ENCODE data around the gene PDE1C.

The PDE1C gene

DNA sequence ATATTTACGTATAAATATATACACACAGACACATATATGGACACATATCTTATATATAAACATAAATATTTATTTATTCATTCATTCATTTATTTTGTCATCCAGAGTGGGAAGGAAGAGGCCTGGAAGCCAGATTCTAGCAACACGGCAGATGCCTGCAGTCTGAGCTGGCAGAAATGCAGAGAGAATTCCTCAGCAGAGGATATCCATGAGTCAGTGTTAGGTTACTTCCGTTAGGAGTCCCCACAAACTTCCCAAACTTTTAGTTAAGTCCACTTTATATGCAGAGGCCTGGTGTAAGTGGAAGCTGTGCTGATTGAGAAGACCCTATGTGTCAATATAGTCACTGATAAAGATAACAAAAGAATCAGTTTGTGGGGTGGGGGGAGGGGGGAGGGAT is 293.6 kb downstream of the PDE1C start:
- DNase-seq (ENCODE audit: low read depth, low spot score) = no peak

DNA sequence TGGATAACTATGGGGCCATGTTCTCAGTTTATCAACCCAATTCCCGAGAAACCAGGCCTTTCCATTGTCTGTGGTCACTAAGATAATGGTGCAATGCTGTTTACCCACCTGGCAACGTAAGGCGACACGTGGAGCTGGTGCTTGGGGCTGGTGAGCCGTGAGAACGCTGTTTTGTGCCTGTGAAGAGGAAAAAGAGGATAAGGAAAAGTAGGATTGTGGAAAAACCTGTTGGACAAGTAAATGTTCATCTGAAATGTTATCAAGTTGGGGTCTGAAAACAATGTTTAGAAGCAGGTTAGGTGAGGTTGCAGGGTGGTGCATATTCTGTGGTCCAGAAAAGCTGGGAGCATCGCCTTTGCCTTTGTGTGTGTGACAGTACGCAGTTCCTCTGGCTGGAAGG is 294.7 kb downstream of the PDE1C start:
- DNase-seq (ENCODE audit: low read depth, low spot score) = no peak

DNA sequence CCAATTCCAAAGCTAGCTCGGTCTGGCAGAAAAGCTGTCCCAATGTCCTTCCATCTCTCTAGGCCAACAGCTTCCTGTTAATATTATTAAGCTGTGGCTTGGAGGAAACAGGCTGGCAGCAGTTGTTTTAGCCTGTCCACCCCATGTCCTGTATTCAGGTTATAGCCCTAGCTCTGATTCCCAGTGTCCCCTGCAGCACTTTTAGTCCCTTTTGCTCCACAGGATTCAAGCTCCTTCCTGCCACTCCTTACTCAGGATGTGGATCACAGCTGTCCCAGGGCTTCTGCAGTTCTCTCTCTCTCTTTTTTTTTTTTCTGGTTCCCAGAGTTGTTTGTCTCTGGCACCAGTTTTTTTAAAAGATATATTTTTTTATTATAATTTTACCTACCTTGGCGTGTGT is 298.0 kb downstream of the PDE1C start:
- DNase-seq (ENCODE audit: low read depth, low spot score) = no peak

DNA sequence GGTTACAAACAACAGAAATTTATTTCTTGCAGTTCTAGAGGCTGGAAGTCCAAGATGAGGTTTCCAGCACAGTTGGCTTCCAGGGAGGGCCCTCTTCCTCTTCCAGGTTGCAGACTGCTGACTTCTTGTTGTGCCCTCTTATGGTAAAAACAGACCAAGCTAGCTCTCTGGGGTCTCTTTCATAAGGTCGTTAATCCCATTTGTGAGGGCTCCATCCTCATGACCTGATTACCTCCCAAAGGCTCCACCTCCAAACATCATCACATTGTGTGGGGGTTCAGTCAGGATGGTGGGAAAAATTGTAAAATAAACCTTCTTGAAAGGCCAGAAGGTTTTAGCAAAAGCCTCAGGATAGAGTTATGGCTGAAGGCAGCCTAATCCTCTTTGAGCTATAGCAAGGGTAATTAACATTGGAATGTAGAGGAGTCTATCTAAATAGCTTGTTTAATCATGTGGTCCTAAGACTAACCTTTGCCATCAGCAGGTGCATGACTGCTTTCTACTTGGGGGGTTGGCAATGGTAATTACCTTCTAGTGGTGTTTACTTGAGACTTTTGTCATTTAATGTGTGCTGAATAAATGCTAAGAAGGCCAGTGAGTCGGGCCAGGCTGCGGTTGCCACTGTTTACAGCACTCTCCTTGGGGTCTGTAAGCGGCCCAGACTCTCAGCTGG is 302.4 kb downstream of the PDE1C start:
- DNase-seq (ENCODE audit: low read depth, low spot score) = no peak

DNA sequence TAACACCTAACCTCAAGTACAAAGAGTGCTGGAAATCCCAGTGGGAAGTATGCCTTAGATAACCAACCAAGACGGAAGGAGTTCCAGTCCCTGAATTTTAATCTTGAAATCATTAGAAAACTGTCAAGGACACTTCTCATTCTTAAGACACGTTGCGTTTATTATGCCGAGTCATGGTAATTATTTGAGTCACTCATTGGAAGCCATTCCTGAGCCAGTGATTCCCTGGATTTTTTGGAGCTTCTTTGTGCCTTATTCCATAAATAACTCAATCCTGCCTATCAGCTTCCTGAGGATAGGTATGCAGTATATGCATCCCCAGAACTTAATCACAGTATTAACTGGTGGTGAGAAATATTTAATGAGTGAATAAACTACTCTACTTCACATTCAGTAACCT is 305.7 kb downstream of the PDE1C start:
- DNase-seq (ENCODE audit: low read depth, low spot score) = no peak

DNA sequence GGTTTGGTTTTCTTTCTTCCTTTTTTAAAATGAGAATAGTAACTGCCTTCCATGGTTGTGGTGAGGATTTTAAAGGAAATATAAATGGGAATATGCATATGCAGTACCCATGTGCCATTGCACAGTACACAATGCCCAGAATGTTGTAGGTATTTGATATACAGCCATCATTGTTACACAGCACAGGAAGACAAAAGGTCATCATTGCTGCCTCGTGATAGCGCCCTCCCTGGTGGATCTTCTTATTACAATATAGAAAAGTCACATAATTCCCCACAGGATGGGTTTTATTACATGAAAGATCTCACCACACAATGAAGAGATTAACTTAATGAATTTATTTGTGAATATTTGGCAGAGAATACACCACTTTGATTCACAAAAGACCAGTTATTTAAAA is 306.7 kb downstream of the PDE1C start:
- DNase-seq (ENCODE audit: low read depth, low spot score) = no peak

DNA sequence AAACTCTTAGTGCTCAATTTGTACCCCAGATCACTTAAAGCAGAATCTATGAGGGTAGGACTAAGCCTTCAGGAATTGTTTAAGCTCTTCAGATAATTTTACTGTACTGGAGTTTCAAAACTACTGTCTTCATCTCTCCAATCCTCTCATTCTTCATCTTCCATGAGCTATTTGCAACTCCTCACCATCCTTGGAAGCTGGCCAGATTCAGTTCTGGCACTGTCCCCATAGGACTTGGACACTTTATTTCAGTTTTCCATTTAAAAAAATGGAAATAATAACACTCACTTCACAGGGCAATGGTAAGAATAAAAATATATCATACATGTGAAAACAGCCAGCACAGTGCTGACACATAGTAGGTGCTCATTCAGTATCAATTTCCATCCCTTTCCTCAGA is 308.6 kb downstream of the PDE1C start:
- DNase-seq (ENCODE audit: low read depth, low spot score) = no peak

DNA sequence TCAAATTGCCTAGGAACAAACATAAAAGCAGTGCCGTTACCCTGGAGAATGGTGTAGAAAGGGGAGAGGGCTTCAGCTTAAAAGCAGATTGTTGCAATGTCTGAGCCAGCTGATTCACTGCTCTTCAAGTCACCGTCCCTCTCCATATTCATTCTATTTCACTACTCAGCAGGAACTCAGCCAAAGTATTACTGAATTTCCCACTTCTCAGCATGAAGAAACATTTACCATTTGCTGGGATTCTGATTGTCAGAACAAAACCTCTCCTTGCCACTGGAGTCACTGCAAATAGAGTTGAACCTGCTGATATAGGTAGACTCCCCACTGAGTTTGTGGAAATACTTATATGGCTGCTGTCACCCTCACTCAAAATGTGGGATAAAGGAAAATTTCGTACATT is 311.5 kb downstream of the PDE1C start:
- DNase-seq (ENCODE audit: low read depth, low spot score) = no peak

DNA sequence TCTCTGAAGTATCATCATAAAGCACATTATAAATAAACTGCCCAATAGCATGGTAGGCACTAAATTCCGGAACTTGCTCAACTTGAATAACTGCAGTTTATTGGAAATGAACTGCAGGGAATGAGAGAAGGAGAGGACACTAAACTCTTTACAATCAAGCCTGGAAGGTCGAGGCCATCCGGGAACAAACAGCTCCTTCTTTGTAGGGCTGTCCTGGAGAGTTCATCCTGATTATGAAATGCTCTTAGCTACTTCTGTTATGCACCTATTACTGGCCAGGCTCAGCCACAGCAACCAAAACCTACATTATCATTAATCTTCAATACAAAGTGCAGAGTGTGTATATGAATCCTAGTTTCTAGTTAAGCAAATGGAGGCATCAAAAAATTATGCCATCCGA is 318.5 kb downstream of the PDE1C start:
- DNase-seq (ENCODE audit: low read depth, low spot score) = no peak

DNA sequence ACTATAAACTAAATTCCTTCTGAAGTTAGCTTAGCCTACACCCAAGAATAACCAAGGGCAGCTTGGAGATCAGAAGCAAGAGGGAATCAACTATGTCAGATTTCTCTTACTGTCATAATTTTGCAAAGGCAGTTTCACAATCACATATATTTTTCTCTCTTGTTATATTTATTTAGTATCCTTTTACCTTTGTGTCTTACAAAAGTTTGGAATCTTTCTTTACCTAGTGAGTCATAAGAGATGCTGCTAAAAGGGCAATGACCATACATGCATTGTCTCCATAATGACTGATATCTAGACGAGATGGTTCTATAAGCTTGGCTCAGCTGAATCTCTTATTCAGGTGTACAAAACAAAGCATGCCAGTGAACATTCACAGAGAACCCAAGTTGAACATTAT is 322.1 kb downstream of the PDE1C start:
- no peak for DNase-seq (ENCODE audit: low read depth, low spot score)

DNA sequence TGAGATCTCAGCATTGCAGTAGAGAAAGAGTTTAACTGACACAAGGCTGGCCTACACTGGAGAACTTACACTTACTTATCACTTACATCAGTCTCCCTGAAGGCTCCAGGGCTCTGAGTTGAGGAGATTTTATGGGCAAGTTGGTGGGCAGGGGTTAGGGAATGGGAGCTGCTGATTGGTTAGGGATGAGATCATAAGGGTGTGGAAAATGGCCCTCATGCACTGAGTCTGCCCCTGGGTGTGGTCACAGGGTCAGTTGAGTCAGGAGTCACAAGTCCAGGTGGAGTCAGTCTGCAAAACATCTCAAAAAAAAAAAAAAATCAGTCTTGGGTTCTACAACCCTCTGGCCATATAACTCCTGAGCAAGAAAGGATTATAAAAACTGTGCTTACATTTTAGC is 322.7 kb downstream of the PDE1C start:
- DNase-seq (ENCODE audit: low read depth, low spot score) = no peak

DNA sequence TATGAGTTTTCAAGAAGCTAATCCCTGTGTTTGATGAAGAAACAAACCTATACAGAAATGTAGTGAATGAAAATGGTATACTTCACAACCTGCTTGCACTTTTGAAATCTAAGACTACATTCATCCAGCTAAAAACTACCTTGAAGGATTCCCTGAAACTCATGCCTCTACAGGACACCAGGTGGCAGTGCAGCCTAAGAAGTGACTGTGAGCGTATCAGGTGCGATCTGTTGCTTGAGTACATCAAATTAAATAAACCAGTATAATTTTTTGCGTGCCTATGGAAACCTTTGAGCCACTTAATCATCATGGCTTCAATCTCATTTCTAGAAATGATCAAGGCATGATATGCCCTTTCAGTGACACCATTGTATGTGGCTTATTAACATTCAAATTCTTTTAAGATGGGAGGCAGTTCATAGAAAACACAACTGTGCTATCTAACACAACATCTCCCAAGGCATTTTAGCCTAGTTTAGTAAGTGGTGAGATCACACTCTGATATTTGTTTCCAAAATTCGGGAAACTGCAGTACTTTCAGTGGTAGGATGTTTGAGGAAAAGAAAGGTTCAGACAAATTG is 325.8 kb downstream of the PDE1C start:
- peak; percentile 4 for DNase-seq (ENCODE audit: low read depth, low spot score)

DNA sequence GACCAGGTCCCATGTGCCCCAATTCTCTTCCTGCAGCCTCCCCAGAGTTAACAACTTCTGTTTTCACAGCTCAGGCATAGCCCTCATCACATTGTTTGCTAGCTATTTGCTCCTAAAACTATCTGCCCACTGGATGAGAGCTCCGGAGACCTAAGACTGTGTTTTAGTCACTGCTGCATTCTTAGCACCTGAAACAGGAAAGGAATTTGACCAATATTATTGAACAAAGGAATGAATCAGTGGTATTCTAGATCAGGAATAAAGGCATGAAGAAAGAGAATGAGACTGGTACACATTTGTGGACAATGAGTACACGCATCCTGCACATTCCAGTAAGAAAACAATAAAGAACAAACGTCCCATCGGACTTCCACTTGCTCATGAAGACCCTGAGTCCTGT is 328.4 kb downstream of the PDE1C start:
- no peak for DNase-seq (ENCODE audit: low read depth, low spot score)

DNA sequence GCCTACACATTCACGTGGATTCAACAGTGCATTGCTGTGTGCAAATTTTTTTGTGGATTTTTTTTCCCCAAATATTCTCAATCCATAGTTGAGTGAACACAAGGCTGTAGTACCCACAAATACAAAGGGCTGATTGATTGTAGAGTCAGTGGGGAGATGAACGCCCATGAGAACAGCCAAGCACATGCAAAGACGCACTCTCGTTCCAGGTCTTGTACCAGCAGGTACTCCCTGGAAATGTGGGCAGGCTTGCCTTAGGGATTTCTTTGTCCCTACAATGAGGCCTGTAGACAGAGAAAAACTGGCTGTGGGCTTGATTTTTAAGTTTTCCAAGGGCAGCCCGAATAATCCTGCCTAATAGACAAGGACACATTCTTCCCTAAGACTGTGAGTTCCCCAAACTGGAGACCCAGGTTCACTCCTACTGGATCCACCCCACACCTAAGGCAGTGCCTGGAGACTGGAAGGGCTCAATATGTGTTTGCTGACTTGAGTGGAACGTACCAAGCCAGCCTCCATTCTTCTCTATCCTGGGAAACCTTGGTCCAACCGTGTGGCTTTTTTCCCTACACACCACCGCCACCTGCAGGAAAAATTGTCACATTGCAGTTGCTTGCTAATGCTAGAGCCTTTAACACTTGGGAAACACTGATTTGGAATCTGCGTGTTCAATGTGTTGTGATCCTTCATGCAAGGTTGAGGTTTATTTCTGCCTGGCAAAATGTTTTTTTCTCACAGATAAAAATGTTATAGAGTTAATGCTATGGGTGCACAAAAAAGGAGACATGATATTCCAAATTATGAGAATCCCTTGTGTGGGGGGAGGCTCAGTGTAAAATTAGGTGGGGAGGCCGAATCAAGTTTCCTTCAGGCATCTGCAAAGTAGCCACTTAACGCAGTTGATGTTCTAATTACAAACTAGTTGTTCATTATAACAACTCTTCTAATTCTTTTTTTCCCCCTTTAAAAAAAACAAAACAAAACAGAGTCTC is 333.9 kb downstream of the PDE1C start:
- peak; percentile 4 for DNase-seq (ENCODE audit: low read depth, low spot score)

DNA sequence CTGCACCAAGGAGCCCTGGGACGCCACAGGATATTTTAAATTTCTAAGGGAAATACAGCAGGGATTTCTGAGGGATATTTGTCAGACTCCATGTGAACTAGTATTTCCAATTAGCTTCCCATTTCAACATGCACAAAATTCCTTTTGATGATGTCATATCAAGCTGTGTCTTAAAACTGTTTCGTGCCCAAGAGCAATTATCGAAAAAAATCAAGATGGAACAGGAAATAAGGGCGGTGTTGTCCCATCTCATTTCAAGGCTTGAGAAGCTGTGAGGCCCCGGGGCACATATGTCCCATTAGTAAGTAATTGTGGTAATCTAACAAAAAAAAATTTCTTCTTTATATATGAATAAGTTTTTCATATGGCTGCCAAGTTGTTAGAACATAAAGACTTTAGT is 335.8 kb downstream of the PDE1C start:
- DNase-seq (ENCODE audit: low read depth, low spot score) = no peak

DNA sequence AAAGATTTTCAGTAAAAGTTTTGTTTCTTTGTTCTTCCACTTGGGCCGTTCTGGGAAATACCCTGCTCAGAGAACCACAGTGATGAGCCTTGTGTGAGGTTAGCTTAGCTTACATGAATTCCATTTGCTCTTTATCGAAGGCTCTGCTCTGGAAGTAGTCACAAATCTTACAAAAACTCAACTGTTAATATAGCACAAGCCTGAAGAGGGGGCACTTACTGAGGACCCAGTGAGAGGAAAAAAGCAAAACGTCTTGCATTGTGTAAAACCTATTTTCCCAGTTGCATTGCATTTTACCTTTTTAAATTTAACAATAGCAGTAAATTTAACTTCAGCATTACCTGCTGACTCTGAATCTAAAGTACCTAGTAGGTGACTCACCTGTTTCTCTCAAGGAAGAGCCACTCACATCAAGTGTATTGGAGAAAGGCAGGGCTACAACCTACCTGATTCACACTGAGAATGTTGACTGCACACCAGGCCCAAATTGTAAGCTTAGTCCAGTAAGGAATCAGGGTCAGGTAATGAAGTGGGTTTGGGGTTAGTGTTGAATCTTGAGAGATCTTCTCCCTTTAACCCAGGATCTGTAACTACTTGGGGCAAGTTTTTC is 340.9 kb downstream of the PDE1C start:
- DNase-seq (ENCODE audit: low read depth, low spot score) = no peak

DNA sequence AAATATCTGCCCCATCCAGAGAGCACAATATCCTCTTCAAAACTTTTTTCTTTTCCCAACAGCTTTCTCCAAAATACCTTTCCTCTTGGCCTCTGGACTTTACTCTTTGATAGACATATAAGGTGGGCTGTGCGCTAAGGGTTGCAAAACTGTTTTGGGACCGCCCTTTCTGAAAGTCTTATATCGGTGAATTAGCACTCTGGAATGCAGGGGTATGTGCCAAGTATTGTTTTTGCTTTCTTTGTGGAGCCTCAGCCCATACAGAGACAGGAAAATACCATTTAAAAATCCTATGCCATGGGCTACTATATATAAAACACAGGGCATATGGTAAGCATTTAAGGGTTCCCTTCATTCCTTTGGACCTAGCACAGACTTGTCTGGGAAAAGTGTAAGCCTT is 345.5 kb downstream of the PDE1C start:
- DNase-seq (ENCODE audit: low read depth, low spot score) = no peak

DNA sequence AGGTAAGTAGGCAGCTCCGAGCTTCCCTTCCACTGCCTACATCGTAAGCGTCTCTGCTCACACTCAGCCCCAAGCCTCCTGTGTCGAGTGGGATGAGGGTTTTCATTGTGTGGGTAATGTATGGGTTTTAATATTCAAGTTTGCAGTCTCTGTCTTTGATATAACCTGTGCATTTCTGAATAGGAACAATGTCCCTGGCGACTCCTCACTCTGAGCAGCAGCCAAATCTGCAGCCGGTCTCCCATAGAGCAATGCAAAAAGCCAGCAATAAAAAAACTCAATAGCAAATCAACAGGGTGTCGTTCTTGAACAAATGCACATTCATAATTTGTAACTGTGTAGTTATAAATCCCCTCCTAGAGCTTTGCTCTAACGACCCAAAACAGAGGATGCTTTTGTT is 349.8 kb downstream of the PDE1C start:
- no peak for DNase-seq (ENCODE audit: low read depth, low spot score)

DNA sequence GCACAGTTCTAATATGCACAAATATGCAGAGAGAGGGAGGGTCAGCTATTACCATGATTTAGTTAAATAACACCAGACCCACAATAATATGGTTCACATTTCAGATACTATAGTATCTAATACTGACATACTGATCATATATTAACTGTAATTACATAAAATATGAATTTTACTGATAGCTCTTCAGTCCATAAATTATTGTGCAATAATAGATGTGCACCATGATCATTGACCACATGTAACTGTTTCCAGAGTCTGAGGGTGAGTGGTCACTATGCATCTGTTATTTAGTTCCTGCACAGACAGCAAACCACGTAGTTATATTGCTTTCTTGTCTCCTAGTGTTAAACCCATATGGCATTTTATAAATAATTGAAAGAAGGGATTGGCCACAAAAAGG is 353.9 kb downstream of the PDE1C start:
- DNase-seq (ENCODE audit: low read depth, low spot score) = no peak

DNA sequence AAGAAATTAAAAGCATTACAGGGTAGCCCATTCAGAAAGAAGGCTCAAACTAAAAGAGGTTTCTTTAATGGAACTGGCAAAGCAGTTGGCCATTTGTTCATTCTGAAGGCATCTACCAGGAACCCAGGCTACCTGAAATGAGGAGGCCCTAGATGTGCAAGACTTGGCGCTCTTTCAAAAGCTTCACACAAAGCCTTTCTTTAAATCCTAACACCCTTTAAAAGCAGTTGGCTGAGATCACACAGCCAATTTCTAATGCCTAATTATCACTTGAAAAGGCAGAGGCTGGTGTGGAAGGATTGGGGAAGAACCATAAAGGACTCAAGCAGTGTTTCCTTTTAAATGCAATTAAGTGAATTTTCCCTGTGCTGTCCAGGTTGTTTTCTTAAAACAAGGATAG is 360.0 kb downstream of the PDE1C start:
- DNase-seq (ENCODE audit: low read depth, low spot score) = no peak

DNA sequence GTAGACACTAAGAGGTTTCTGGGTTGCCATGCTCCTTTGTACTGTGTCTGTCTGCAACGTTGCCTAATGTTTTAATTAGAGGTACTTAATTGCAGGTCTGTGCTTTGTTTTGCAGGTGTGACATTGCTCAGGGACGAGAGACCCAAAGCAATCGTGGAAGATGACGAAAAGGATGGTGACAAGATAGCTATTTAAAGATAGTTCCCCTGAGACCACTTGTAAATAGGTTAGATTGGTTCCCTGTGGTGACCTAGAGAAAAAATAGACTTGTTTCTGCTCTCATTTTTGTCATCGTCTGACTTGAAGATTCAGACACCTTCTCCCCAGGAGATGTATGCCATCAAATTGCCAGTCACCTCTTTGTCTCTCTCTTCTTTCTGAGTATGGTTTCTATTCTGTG is 363.1 kb downstream of the PDE1C start:
- DNase-seq (ENCODE audit: low read depth, low spot score) = no peak

DNA sequence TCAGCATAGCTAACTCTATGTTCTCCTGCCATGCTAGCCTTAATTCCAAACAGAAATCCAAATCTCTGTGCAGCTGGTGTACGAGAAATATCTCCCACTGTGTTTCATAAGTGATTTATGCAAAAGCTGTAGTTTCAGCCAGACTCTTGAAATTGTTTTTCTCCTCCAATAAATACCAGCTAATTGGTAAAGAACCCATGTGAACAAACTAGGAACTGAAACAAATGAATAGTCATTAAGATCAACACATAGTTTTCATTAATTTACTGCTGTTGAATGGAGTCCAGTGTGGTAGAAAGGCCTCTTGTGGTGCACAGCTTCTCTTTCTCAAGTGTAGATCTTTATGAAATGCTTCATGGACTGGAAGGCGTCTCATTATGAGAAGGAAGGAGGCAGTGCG is 364.8 kb downstream of the PDE1C start:
- DNase-seq (ENCODE audit: low read depth, low spot score) = no peak

Measured in brain pericyte (primary cell).